ENCODE data around the gene AMZ1. TPM values are rescaled to one million over a fixed set of nuclear protein-coding genes. Genes with fewer than 3 reads are reported as not detected.

The AMZ1 gene
- total RNA-seq = 0.08 TPM
- long read RNA-seq, partial matches to known transcripts = 0 of 3 reads
- long read RNA-seq, other reads (novel, unspliced or antisense) = 3 of 3 reads

GRCh38 chr7:2687881-2688318 is at the start of gene AMZ1:
Gene AMZ1, plus strand, starts transcription at chr7:2688202. Its CDS starts 12,250 bp downstream, at chr7:2700452.
- intact Hi-C loops (cut with DNase I) = no loop called here
- DNase-seq (ENCODE audit: low spot score) = no peak

- intact Hi-C loops (cut with DNase I) = no loop called here
- DNase-seq (ENCODE audit: low spot score) = no peak
These were observed 49.6 kb upstream of the AMZ1 start for GRCh38 chr7:2638224-2638991.

- intact Hi-C loops (cut with DNase I) = no loop called here
- DNase-seq (ENCODE audit: low spot score) = no peak
These were observed 48.8 kb upstream of the AMZ1 start for GRCh38 chr7:2639181-2639681.

GRCh38 chr7:2639695-2640481 is 48.1 kb upstream of the AMZ1 start:
- DNase-seq (ENCODE audit: low spot score) = no peak
- intact Hi-C loops (cut with DNase I) = loop anchor here (5.0 kb wide), 1 partner anchor 33 kb away; no protein-coding TSS in a partner anchor

- intact Hi-C loops (cut with DNase I) = loop anchor here (5.0 kb wide), 1 partner anchor 33 kb away; no protein-coding TSS in a partner anchor
- DNase-seq (ENCODE audit: low spot score) = no peak
These were observed 47.5 kb upstream of the AMZ1 start for GRCh38 chr7:2640482-2640830.

- intact Hi-C loops (cut with DNase I) = loop anchor here (5.0 kb wide), 1 partner anchor 34 kb away; no protein-coding TSS in a partner anchor
- DNase-seq (ENCODE audit: low spot score) = no peak
These were observed 47.1 kb upstream of the AMZ1 start for GRCh38 chr7:2640846-2641316.

GRCh38 chr7:2641406-2642393 is 46.3 kb upstream of the AMZ1 start:
- intact Hi-C loops (cut with DNase I) = loop anchor here (5.0 kb wide), 1 partner anchor 34 kb away; no protein-coding TSS in a partner anchor
- DNase-seq (ENCODE audit: low spot score) = peak; percentile 92

- intact Hi-C loops (cut with DNase I) = loop anchor here (5.0 kb wide), 1 partner anchor 36 kb away; no protein-coding TSS in a partner anchor
- DNase-seq (ENCODE audit: low spot score) = no peak
These were observed 44.4 kb upstream of the AMZ1 start for GRCh38 chr7:2643386-2644219.

- intact Hi-C loops (cut with DNase I) = loop anchor here (5.0 kb wide), 1 partner anchor 37 kb away; no protein-coding TSS in a partner anchor
- DNase-seq (ENCODE audit: low spot score) = no peak
These were observed 43.8 kb upstream of the AMZ1 start for GRCh38 chr7:2644220-2644561.

- intact Hi-C loops (cut with DNase I) = loop anchor here (5.0 kb wide), 1 partner anchor 37 kb away; no protein-coding TSS in a partner anchor
- DNase-seq (ENCODE audit: low spot score) = no peak
These were observed 43.3 kb upstream of the AMZ1 start for GRCh38 chr7:2644562-2645273.

GRCh38 chr7:2645274-2645868 is 42.6 kb upstream of the AMZ1 start:
- no peak for DNase-seq (ENCODE audit: low spot score)
- intact Hi-C loops (cut with DNase I) = no loop called here

- no peak for DNase-seq (ENCODE audit: low spot score)
- intact Hi-C loops (cut with DNase I) = no loop called here
These were observed 41.7 kb upstream of the AMZ1 start for GRCh38 chr7:2646336-2646679.

- DNase-seq (ENCODE audit: low spot score) = no peak
- intact Hi-C loops (cut with DNase I) = no loop called here
These were observed 41.1 kb upstream of the AMZ1 start for GRCh38 chr7:2646680-2647571.

GRCh38 chr7:2647594-2648172 is 40.3 kb upstream of the AMZ1 start:
- intact Hi-C loops (cut with DNase I) = no loop called here

GRCh38 chr7:2649139-2649838 is 38.7 kb upstream of the AMZ1 start:
- intact Hi-C loops (cut with DNase I) = no loop called here
- DNase-seq (ENCODE audit: low spot score) = no peak

More at GRCh38 chr7:2647594-2648172, 40.3 kb upstream of the AMZ1 start:
- DNase-seq (ENCODE audit: low spot score) = no peak
